Esophagus squamous epithelium (tissue), 4 donors: ENCODE data around the gene PIP4K2C.

Experiments used
- POLR2A ChIP-seq, 4 donors: fragments of 450-650 bp; IDR thresholded peaks; one replicate each; pipeline ENCODE4 v1.6.1; 2017; ENCODE audit warnings: antibody characterized with exemption in 4 of 4, mild to moderate bottlenecking in 4 of 4, moderate library complexity in 3 of 4
- TF ChIP-seq, protein P1 (sequence below), 6 experiments: fragments of 450-650 bp in 4 of 6; fragments of 200-600 bp in 2 of 6; sonication (generic) in 2 of 6; IDR thresholded peaks; one replicate each; pipeline ENCODE4 v1.5.1; 2016 to 2019; ENCODE audit warnings: antibody characterized with exemption in 6 of 6, mild to moderate bottlenecking in 4 of 6, moderate library complexity in 4 of 6

DNA sequence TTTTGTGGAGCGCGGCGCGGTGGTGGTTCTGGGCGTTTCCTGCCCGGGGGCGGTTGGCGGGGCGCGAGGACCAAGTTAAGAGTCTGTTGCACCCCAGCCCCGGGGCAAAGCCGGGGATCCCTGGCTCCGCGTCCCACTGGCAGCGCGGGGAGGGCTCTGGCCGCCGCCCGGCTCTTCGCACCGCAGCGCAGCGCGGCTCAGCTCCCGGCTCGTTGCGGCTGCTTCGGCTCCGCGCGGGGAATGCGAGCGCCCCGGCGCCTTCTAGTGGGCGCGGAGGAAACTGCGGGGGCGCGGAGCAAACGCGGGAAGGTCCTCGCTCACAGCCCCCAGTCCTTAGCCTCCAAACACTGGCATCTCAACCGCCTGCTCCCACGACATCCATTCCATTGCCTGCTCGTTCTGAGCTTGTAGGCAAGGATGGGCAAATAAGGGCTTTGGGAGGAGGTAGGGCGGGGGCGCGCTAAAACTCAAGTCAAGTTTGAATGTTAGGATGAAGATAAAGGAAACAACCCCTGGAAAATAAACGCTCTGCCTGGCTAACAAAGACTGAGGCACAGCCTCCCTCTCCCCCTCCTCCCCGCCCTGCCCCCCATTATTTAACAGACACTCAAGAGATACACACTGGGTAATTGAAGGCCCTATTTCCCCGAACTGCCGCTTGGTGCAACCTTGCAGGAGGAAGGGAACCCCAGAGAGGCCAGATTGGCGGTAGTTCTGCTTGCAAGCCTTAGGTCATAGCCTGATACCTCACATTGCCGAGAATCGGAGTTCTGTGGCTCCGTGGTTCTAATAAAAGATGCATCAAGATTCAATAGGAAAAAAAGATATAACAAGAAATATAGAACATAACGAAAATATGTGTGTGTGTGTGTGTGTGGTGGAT, 42.2 kb downstream of the PIP4K2C start, which contains the start of gene B4GALNT1:
- TF ChIP-seq, protein P1, sequence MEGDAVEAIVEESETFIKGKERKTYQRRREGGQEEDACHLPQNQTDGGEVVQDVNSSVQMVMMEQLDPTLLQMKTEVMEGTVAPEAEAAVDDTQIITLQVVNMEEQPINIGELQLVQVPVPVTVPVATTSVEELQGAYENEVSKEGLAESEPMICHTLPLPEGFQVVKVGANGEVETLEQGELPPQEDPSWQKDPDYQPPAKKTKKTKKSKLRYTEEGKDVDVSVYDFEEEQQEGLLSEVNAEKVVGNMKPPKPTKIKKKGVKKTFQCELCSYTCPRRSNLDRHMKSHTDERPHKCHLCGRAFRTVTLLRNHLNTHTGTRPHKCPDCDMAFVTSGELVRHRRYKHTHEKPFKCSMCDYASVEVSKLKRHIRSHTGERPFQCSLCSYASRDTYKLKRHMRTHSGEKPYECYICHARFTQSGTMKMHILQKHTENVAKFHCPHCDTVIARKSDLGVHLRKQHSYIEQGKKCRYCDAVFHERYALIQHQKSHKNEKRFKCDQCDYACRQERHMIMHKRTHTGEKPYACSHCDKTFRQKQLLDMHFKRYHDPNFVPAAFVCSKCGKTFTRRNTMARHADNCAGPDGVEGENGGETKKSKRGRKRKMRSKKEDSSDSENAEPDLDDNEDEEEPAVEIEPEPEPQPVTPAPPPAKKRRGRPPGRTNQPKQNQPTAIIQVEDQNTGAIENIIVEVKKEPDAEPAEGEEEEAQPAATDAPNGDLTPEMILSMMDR (IDR thresholded peaks at IDR 0.05): peak; percentile 66 to 89 (median 83)
- no peak for TF ChIP-seq POLR2A (IDR thresholded peaks at IDR 0.05)
